Neural crest cell (in vitro differentiated cells): ENCODE measurements around the gene TOP2A. TPM values are rescaled to one million over a fixed set of nuclear protein-coding genes. Genes with fewer than 3 reads are reported as not detected.
"Not testable (repeated sequence)": the region's sequence is repeated elsewhere in the genome, so short reads cannot be mapped to it uniquely, and the experiment has no call there.

Source experiments
- DNase-seq: peaks from one replicate; pipeline ENCODE4 v3.0.0; 2021; ENCODE audit warnings: low read depth, mixed read lengths, low spot score
- H3K27ac Mint-ChIP-seq: one replicate; pipeline ENCODE4 v1.8.0; 2021; ENCODE audit warnings: mild to moderate bottlenecking, mixed read lengths; ENCODE audit not compliant: unreplicated experiment
- H3K27me3 Mint-ChIP-seq: 2 replicates; pipeline ENCODE4 v1.8.0; 2021; ENCODE audit warnings: low read depth, mild to moderate bottlenecking, mixed read lengths
- H3K36me3 Mint-ChIP-seq: 2 replicates; pipeline ENCODE4 v1.8.0; 2021; ENCODE audit warnings: low read depth, mild to moderate bottlenecking, mixed read lengths
- H3K4me1 Mint-ChIP-seq: 2 replicates; pipeline ENCODE4 v1.8.0; 2021; ENCODE audit warnings: mixed read lengths
- H3K4me3 Mint-ChIP-seq: one replicate; pipeline ENCODE4 v1.8.0; 2021; ENCODE audit warnings: mild to moderate bottlenecking, mixed read lengths
- H3K9me3 Mint-ChIP-seq: 2 replicates; pipeline ENCODE4 v1.8.0; 2021; ENCODE audit warnings: mixed read lengths
- total RNA-seq: library from RNA; stranded (reverse); gene quantifications from 2 replicates; pipeline ENCODE4 v1.2.1, GENCODE V29; 2021
- TF ChIP-seq, protein P1 (sequence below): fragments of 200-600 bp; sonication (generic); conservative IDR thresholded peaks from 2 replicates; pipeline ENCODE4 v1.5.0; 2021; ENCODE audit warnings: antibody characterized with exemption, mild to moderate bottlenecking

The TOP2A gene
- total RNA-seq, 1 donor from 2014 or later: 295 TPM

DNA sequence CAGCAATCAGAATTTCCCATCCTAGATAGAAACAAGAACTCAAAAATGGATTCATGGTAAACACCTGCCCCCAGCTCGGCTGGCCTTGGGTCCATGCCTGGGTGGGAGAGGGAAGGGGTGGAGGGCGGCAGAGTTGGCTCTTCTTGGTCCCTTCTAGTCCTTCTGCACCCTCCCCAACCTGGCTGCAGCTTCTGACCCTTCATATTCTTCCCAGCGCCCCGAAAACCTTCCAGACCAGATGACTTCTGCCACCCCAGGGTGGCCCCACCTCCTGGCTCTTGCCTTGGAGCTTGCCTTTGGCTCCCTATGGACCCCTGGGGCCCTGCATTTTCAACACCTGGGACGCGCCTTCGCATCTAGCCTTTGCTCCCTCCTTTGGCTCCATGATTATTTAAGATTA lies 47.8 kb downstream of the TOP2A start:
- Mint-ChIP-seq H3K27me3 (peaks cover 6% of the 10 kb centered on the region), H3K27ac (no peak overlapping the region), H3K4me1 (peaks cover 10% of the 10 kb centered on the region), H3K36me3 (no peaks in the 10 kb centered on the region), H3K9me3 (peaks cover 12% of the 10 kb centered on the region), H3K4me3 (no peak overlapping the region)
- no peak for DNase-seq
- TF ChIP-seq, protein P1, sequence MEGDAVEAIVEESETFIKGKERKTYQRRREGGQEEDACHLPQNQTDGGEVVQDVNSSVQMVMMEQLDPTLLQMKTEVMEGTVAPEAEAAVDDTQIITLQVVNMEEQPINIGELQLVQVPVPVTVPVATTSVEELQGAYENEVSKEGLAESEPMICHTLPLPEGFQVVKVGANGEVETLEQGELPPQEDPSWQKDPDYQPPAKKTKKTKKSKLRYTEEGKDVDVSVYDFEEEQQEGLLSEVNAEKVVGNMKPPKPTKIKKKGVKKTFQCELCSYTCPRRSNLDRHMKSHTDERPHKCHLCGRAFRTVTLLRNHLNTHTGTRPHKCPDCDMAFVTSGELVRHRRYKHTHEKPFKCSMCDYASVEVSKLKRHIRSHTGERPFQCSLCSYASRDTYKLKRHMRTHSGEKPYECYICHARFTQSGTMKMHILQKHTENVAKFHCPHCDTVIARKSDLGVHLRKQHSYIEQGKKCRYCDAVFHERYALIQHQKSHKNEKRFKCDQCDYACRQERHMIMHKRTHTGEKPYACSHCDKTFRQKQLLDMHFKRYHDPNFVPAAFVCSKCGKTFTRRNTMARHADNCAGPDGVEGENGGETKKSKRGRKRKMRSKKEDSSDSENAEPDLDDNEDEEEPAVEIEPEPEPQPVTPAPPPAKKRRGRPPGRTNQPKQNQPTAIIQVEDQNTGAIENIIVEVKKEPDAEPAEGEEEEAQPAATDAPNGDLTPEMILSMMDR: no peak

DNA sequence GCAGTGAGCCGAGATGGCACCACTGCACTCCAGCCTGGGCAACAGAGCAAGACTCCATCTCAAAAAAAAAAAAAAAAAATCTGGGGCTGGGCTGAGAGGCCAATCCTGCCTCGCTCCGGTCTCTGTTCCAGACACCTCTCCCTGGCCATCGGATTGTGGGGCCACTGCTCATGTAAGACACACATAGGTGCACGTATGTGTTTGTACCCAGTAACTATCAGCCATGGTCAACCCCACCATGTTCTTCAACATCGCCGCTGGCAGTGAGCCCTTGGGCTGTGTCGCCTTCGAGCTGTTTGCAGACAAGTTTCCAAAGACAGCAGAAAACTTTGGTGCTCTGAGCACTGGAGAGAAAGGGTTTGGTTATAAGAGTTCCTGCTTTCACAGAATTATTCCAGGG lies 50.0 kb downstream of the TOP2A start:
- H3K4me1 Mint-ChIP-seq, H3K36me3 Mint-ChIP-seq, H3K9me3 Mint-ChIP-seq, DNase-seq, H3K4me3 Mint-ChIP-seq, H3K27ac Mint-ChIP-seq: not testable (repeated sequence)
- peaks cover 23% of the 10 kb centered on the region for H3K27me3 Mint-ChIP-seq

DNA sequence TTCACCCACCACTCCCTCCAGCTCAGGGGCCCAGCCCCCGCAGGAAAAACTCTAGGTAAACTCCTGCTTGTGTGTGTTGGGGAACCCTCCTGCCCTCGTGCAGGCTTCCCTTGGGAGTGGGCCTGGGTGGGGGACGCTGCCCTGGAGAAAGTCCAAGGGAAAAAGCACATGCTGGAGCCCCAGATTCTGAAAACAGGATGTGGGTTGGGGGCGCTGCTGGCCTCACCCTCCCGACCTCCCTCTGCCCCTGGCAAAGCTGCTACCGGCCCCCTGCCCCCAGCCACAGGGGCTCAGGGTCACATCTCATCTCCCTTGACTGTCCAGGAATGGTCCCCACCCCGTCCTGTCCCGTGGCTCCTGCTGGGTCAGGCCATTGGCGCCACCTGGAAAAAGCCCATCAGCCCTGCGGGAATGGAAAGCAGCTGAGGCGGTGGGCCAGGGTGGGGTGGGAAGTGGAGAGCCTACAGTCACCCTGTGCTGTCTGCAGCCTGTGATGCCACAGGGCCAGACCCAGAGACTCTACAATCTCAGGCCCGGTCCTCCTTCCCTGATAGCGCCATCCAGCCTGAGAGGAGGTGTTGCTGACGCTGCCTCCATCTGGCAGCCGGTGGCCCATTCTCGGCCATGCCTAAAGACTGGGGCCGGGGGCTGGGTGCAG lies 50.7 kb downstream of the TOP2A start:
- Mint-ChIP-seq H3K27ac (no peak overlapping the region), H3K9me3 (peaks cover 2% of the 10 kb centered on the region), H3K27me3 (peaks cover 30% of the 10 kb centered on the region), H3K4me3 (no peak overlapping the region), H3K4me1 (peaks cover 4% of the 10 kb centered on the region), H3K36me3 (no peaks in the 10 kb centered on the region)
- DNase-seq: no peak
- TF ChIP-seq, protein P1: no peak

DNA sequence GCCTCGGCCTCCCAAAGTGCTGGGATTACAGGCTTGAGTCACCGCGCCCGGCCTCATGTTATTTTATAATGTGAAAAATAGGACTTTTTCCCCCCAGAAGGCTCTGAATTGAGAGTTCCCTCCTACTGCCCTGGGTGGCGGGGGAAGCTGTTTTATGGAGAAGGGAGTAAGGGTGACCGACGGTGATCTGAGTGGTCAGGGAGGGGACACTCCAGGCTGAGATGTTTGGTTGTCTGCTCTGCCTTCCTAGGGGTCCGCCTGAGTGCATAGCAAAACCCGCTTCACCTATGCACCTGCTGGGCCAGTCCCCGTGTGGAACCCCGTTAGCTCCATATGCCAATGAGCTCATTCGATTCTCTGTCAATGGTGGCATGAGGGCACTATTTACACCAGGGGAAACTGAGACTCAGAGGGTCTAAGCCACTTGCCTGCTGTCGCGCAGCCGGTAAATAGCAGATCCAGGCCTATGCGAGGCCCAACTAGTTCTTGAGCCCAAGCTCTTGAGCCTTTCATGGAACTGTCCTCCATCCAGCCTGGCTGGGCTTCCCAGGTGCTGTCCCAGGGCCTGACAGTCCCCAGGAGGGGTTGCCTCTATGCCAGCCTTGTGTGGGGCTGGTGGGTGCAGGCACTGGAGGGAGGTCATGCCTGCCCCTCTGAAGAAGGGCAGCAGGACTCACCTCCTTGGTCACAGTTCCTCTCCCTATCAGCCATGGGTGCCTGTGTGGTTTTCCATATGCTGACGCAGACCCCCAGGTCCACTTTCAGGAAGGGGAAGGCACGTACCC lies 51.4 kb downstream of the TOP2A start:
- Mint-ChIP-seq H3K9me3 (peaks cover under 1% of the 10 kb centered on the region), H3K4me1 (peaks cover 4% of the 10 kb centered on the region), H3K27me3 (peaks cover 33% of the 10 kb centered on the region), H3K4me3 (peak overlapping the region; percentile 56), H3K36me3 (no peaks in the 10 kb centered on the region), H3K27ac (no peak overlapping the region)
- no peak for DNase-seq
- TF ChIP-seq, protein P1: no peak

DNA sequence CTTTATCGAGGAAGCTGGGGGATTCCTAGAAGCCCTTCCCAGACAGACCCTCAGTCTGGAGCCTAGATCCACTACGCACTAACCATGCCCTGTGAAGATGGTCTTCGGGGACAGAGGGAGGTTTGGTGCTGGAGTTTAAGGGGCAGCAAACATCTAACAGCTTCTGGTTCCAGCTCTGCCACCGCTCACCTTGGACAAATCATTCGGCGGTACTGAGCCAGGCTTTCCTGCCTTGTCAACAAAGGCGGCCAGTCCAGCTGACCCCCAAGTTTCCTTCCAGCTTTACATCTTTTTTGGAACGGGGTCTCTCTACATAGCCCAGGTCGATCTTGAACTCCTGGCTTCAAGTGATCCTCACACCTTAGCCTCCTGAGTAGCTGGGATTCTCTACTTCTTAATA lies 52.8 kb downstream of the TOP2A start:
- no peak for DNase-seq
- TF ChIP-seq, protein P1: no peak
- Mint-ChIP-seq H3K27me3 (peaks cover 44% of the 10 kb centered on the region), H3K9me3 (no peaks in the 10 kb centered on the region), H3K36me3 (no peaks in the 10 kb centered on the region), H3K4me3 (peak overlapping the region; percentile 69), H3K4me1 (peaks cover 4% of the 10 kb centered on the region), H3K27ac (no peak overlapping the region)
